Choroid plexus epithelial cell (primary cell): ENCODE data around the gene PI4KA.
"Not testable (repeated sequence)": the region's sequence is repeated elsewhere in the genome, so short reads cannot be mapped to it uniquely, and the experiment has no call there.

Source experiments
- DNase-seq: peaks from one replicate; pipeline ENCODE4 v3.0.0-alpha.2; 2010; ENCODE audit warnings: low read depth
- H3K4me3 ChIP-seq: 2 replicates; pipeline ENCODE4 v1.5.1; 2011; ENCODE audit warnings: low read depth, mild to moderate bottlenecking, control low read depth, low read length, moderate library complexity
- CTCF ChIP-seq: conservative IDR thresholded peaks from 2 replicates; pipeline ENCODE4 v1.5.1; 2011; ENCODE audit warnings: low read depth, mild to moderate bottlenecking, control low read depth, inconsistent platforms, low read length, moderate library complexity

Gene PI4KA

GRCh38 chr22:20740222-20740951, 118.2 kb downstream of the PI4KA start:
- DNase-seq, result no peak
- no peak overlapping the region for H3K4me3 ChIP-seq
- TF ChIP-seq CTCF, result no peak

GRCh38 chr22:20738394-20739089, 120.1 kb downstream of the PI4KA start:
- no peak overlapping the region for H3K4me3 ChIP-seq
- no peak for TF ChIP-seq CTCF
- no peak for DNase-seq

- DNase-seq, H3K4me3 ChIP-seq: not testable (repeated sequence)
These were observed 121.7 kb downstream of the PI4KA start for GRCh38 chr22:20736891-20737290.

- not testable (repeated sequence) for H3K4me3 ChIP-seq, DNase-seq
These were observed 123.1 kb downstream of the PI4KA start for GRCh38 chr22:20735356-20736162.

GRCh38 chr22:20732431-20732830, 126.2 kb downstream of the PI4KA start:
- H3K4me3 ChIP-seq, DNase-seq: not testable (repeated sequence)

- DNase-seq, result no peak
- H3K4me3 ChIP-seq, result no peak overlapping the region
- no peak for TF ChIP-seq CTCF
These were observed 129.4 kb downstream of the PI4KA start for GRCh38 chr22:20729194-20729593.

GRCh38 chr22:20728523-20729190, 130.0 kb downstream of the PI4KA start:
- TF ChIP-seq CTCF, result no peak
- H3K4me3 ChIP-seq, result no peak overlapping the region
- DNase-seq, result no peak
